HG03460 (cell line): ENCODE results near the gene DGKI.
"Not testable (repeated sequence)": the region's sequence is repeated elsewhere in the genome, so short reads cannot be mapped to it uniquely, and the experiment has no call there.

Source experiments
- ATAC-seq: cut with Tn5 transposase; IDR thresholded peaks from one replicate; pipeline ENCODE4 v1.9.1; 2021; ENCODE audit not compliant: unreplicated experiment

The DGKI gene

DNA sequence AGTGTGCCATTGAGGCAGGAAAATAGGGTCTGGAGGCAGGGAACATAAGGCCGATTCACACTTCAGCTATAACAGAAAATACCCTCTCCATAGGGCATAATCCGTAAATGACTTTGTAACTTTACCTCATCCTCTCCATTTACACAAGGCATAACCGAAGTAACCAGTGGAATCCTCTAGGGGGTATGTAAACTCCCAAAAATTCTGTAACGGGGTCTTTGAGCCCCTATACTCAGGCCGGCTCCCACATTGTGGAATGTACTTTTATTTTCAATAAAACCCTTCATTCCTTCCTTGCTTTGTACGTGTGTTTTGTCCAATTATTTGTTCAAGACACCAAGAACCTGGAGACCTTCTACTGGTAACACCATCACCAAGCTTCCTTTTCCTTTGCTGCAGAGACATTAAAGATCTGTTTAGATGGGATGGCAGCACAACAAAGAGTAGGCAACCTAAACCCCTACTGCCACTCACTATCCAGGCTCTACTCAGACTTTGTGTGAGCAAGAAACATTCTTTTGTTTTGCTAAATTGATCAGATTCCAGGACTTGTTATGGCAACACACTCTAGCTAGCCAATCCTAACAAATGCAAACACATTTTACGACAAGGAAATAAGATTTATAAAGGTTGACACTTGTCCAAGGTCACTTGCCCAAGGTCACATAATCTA, 99.3 kb downstream of the DGKI start:
- no peak for ATAC-seq

DNA sequence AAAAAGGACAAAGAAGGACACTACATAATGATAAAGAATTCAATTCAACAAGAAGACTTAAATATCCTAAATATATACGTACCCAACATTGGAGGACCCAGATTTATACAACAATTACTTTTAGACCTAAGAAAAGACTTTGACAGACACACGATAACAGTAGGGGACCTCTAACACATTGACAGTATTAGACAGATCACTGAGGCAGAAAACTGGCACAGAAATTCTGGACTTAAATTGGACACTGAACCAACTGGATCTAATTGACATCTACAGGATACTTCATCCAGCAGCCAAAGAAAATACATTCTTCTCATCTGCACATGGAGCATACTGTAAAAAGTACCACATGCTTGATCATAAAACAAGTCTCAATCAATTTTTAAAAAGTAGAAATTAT, 103.8 kb downstream of the DGKI start:
- ATAC-seq = no peak

DNA sequence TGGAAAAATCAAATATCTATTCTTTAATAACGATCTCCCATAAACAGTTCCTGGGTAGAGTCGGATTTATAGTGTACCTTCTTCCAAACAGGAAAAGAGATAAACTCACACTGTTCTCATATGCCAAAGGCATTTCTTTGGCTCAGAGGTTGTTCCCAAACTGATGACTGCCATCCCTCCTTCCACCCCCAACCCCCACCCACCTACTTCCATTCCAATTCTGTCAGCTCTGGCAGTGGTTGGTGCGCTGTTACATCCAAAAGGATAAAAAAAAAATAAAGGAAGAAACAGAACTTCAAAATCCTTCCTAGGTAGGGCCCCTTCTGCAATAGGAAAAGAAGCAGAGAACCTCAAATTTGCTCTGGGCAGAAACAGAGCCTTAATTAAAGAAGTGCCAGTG, 104.7 kb downstream of the DGKI start:
- no peak for ATAC-seq

DNA sequence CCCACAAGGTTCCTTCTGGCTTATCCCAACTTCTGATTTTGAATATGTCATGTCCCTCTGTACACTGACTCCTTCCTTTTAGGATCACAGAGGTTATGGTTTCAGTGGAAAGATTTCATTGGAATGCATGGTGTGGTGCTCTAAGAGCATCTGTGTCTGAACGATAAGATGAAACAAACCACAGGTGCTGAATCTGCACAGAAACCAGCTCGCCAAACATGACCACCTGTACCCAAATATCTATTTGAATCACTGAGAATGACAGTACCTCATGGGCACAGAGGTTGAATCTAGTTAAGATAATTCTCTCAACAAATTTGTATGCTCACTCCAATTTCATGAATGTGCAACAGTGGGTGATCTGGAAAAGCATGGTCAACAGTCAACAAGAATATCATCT, 105.3 kb downstream of the DGKI start:
- ATAC-seq = no peak

DNA sequence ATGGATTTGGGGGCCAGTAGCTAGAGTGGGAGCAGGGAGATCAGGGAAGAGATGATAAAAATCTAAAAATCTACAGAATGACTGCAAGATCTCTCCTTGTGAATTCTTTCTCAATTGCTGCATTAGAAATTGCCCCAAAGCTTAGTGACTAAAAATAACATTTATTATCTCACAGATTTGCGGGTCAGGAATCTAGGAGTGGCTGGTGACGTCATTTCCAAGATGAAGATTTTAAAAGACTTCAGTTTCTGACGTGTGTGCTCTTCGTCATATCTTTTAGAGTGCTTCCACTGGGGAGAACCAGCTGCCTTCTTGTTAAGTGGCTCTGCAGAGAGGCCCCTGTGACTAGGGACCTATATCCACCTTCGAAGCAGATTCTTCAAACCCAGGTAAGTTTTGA, 112.6 kb downstream of the DGKI start:
- ATAC-seq = no peak

DNA sequence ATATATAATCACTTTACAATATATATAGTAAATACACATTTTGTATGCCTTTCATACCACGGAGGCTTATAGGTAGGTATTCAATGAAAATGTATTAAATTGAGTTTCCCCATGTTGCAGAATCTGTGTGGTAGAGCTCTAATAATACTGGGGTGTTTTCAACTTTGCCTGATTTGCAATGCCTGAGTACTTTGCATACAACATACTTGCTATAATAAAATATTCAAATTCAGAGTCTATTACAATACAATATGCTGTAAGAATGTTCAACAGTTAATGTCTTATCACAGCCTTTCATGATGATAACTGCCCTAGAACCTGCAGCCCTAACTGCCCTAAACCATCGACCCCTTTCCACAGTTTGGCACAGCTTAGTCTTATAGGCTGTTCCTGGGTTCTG, 114.6 kb downstream of the DGKI start:
- no peak for ATAC-seq

DNA sequence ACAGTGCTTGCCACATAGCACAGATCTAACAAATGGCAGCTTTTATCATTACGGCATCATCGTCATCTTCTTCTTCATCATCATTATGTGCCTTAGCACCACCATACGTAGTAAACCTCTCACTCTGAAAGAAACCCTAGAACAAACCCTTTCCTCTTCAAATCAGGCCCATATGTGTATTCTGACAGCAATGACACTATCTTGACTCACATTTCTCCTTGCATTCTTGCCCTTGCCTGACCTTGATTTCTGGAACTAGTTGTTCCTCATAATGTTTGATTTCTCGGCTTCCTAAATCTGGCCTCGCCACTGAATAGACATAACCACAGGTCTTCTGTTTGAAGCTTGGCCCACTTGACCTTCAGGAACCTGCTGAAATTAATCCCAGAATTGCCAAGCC, 115.3 kb downstream of the DGKI start:
- ATAC-seq = no peak

DNA sequence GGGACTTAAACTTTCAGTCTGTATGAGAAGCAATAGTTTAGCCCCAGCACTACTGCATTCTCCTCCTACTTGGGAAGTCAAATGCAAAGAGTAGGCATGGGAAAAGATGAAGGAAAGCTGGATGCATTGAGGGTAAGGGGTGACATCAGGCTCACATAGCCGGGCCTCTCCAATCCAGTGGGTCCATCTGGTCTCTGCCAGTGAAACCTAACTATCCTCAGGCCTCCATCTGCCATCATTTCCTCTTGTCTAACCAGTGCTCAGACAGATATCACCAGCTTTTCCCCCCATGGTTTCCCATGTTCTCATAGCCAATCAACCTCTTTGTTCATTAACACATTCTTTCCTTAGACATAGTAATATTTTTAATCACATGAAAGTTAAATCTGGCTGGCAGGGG, 118.3 kb downstream of the DGKI start:
- ATAC-seq = no peak

DNA sequence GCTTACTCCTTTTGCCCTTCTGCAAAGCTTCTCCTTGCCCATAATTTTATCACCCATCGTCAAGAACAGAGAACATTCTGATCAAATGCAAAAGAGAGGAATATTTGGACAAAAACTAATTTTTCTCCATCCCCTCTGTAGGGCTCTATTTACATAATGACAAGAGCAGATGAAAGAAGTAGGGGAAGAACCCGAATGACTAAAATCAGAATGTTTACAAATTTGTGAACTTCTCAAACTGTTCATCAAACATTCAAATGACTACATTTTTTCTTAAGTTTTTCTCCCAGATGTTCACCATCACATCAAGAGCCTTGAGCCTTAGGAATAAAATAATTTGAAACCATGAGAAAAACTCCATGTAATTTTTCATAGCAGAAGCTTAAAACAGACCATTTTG, 119.4 kb downstream of the DGKI start:
- ATAC-seq = no peak

DNA sequence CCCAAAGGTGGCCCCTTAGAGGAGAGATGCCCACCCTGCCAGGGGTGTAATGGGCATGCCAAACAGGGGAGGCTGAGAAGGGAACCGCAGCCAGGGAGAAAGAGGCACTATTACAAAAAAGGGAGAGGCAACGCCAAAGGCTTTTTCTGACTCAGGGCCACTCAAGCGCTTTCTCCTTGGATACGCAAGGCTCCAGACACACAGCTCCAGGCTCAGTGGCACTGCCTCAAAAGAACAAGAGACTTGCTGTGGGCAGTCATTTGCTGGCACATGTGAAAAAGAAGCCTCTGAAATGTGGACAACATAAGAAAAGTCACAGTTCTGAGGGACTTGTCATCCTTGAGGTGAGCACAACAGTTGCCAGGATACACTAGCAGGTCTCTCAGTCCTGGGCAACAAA, 128.4 kb downstream of the DGKI start:
- no peak for ATAC-seq

DNA sequence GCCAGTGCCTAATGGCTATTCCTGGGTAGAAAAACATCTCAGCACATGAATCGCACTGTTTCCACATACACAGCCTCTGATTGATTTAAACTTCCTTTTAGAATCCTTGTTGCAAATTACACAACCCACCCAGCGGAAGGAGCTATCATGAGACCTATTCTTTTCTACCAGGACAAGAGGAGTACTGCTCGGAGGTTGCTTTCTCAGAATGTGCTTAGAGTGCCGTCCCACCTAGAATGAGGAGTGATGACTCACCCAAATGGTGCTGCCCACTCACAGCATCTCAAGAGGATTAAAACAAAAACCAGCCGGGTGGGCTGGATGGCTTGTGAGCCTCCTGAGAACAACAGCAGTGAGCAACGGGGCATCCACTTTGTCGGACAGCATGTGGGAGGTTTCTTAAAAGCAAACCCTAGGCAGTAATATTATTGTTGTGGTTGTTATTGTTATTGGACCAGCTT, 128.9 kb downstream of the DGKI start:
- ATAC-seq = no peak

DNA sequence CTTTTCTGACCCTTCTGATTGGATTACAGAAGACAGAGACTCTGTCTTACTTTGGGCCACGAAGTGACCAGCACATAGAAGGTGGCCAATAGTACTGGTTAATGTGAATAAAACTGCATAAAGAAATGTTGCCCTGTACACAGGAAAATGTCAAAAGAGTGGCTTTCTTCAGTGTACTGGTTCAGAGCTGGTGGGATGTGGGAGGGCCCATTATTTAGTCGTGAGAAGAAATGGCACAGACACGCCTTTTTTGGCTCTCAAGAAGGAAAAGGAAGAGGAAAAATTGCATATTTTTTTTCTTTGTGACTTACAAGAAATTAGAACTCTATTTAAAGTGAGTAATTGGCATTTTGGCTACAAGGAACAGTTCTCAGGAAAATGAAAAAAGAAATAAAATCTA, 129.7 kb downstream of the DGKI start:
- no peak for ATAC-seq

DNA sequence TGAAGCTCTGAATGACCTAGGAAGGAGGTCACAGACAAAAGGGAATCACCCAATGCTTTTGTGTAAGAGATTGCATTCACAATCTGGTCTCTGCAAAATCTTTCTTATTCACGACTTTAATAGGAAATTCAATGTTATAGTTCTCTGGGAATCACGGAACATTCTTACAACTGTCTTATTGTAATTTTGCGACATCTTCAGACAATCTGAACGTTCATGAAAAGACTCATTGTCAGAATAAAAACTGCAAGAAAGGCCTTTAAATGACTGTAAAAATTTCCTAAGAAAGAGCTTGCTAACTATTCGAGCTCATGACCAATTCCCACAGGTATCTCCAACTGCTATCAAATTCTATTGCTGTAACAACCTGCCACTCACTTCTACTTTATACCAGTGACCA, 130.7 kb downstream of the DGKI start:
- no peak for ATAC-seq

DNA sequence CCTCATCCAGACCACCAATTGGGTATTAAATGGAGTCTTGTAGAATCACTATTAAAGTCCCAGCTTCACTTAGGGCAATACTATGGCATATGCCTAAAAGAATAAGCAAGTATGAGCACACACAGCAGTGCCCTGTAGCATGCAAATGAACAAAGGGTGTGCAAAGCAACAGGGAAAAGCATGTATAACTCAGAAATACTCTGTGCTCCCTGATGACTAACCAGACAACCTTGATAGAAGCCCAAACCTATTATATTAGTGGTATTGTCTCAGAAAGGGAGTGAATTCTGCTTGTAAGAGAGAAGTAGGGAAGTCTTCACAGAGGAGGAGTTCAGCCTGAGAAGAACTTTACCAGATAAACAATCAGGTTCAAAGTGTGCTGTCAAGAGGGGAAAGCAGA, 131.2 kb downstream of the DGKI start:
- no peak for ATAC-seq

DNA sequence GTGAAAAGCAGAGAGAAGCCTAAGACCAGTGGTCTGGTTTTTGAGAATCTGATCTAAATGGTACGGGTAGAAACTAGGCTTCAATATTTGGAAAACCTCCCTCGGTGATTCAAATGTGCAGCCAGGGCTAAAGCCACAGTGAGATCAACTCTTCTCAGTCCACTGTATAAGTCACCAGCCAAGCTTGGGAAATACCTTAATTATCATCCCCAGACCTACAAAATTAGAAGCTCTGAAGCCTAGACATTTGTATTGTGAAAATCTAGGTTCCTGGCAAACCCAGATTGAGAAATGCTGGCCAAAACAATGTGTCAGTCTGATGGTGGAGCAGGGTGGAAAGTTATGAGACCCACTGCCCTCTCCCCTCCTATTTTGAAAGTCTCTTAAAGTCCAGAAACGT, 131.7 kb downstream of the DGKI start:
- no peak for ATAC-seq

DNA sequence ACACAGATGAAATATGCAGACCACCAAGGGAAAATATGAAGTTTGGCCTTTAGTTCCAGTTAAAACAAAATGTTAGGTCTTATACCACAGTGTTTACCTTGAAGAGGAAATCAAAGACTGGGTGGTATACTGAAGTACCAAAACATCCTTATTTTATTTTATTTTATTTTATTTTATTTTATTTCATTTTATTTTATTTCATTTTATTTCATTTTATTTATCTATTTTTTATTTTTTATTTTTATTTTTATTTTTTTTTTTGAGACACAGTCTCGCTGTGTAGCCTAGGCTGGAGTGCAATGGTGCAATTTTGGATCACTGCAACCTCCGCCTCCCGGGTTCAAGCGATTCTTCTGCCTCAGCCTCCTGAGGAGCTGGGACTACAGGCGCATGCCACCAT, 140.4 kb downstream of the DGKI start:
- not testable (repeated sequence) for ATAC-seq

DNA sequence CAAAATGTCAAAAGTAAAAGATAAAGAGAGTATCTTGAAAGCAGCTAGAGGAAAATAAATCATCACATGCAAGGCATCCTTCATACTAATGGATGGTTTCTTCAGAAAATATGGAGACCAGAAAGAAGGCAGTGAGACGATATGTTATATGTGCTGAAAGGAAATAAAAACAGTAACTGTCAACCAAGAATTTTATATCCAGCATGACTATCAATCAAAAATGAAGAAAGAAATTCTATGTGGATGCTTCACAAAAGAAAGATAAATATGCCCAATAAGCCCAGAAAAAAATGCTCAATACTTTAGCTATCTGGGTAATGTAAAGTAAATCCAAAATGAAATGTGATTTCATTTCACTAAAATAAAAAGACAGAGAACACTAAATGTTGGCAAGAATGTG, 142.1 kb downstream of the DGKI start:
- ATAC-seq = no peak

DNA sequence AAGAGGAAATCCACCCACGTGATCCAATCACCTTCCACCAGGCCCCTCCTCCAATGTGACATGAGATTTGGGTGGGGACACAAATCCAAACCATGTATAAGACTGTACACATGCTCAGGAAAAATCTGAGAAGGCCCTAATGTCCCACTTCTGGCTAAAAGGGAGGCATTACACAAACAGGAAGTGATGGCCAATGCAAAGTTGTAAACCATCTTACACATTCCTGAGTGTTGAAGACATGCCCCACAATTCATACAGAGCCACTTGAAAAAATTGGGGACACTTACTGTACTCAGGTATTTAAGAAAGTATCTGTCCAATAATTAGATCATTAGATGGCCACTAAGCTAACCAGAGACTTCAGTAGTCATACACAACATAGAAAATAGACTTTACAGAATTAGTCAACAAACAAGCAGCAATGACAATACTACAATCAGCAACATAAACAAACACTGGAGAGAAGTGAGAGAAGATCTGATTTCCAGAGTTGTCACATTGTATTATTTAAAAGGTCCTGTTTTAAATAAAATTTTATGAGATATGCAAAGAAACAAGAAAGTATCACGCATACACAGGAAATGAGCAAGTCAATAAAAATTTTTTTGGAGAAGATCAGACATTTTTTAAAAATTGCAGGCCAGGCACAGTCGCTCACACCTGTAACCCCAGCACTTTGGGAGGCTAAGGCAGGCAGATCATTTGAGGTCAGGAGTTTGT, 143.3 kb downstream of the DGKI start:
- ATAC-seq = no peak

DNA sequence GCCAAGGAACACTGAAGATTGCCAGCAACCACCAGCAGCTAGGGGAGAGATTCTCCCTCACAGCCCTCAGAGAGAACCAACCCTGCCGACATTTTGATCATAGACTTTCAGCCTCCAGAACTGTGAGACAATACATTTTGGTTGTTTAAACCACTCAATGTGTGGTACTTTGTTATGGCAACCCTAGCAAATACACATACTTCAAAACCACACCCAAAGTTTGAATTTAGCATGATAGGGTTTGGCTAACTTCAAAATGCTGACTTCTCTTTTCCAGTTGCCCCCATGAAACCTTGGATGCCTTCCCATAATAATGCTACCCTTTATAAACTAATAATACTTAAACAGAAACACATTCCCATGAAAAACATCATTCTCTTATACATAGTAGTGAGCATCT, 149.8 kb downstream of the DGKI start:
- no peak for ATAC-seq

DNA sequence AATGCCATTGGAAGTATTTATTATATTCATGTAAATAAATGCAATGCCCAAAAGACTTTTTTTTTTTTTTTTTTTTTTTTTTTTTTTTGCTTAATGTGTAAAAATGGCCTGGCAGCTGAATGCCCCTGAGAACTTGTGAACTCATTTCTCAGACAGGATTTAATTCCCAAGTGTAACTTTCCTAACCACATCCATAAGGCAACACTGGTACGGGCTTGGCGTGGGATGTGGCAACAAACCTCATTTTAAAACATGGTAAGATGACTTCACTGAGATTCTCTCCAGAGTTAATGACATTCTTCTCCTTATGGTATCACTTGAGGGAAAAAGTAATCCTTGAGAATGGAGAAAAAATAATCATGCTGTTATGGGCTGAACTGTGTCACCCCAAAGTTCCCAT, 150.4 kb downstream of the DGKI start:
- no peak for ATAC-seq

DNA sequence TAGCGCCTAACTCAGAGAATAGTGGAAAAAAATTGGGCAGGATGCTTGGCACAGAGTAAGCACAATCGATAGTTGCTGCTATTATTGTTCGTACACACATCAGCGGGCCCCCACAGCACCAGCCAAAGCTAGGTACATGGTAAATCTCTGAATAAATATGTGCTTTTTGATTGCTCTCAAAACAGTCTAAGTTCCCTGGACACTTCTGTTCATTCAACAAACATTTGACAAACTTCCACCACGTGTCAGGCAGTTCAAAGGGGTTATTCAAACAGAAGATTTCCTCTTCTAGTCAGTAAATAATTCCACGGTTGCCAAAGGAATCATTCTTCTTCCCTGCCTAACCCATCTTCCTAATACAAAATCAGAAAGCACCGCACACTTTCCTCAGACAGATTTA, 150.8 kb downstream of the DGKI start:
- ATAC-seq = no peak

DNA sequence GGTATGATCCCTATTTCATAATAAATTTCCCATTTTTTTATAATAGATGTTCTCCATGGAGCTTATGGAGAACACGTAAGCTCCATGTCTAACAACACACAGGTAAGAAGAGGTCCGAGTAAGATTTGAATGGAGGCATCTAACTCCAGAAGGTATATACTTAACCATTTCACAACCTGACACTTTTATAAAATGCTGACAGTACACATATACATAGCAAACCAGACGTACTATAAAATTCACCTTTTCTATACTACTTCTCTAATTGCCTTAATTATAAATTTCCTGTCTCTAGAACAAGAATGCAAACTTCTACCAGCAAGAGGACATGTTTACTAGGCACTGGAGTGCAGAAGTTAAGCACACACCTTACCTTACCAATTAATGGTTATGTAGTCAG, 151.3 kb downstream of the DGKI start:
- ATAC-seq = no peak

DNA sequence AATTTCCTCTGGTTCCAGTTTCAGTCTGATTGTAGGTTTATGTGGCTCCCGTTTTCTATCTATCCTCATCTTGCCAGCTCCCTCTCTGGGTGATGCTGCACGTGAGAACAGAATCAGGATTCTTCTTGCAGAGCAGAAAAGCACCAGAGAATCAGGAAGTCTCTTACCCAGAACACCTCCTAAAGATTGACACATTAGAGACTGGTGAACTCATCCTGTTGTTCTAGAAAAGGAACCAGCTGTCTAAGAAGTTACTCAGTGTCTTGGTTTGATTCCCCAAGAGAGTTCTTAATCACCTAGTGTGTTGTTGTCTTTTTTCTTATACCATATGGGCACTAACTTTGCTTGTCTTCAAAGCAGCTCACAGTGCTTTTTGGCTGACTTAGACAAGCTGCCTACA, 152.4 kb downstream of the DGKI start:
- peak; percentile 69 for ATAC-seq
